ENCODE measurements around the gene YIF1A.

- TF ChIP-seq CTCF (IDR thresholded peaks at IDR 0.05): no peak
- TF ChIP-seq GABPA (IDR thresholded peaks at IDR 0.05; ENCODE audit: low read depth): no peak
Observed at GRCh38 chr11:66315921-66316811, 27.2 kb upstream of the YIF1A start.

Data from SK-N-SH (cell line).